ENCODE results near the gene SVEP1. TPM values are rescaled to one million over a fixed set of nuclear protein-coding genes. Genes with fewer than 3 reads are reported as not detected.

The SVEP1 gene
- polyA plus RNA-seq, 1 of the 3 experiments (the other 2 are of a cell fraction) = 0.10 TPM

- no peak overlapping the region for H2AFZ ChIP-seq (ENCODE audit: low read depth)
- no peaks in the 10 kb centered on the region for H3K27me3 ChIP-seq (ENCODE audit: insufficient read depth)
- POLR2A ChIA-PET = no interaction called here
- no peak overlapping the region for H3K4me2 ChIP-seq
- no peak overlapping the region for H3K27ac ChIP-seq (ENCODE audit: low read depth in 2 of 2, low read length in 1 of 2)
- no peaks in the 10 kb centered on the region for H3K36me3 ChIP-seq (replicated peaks in 1 of 2; ENCODE audit: control insufficient read depth in 1 of 2, insufficient read depth in 2 of 2, low read length in 1 of 2)
- H3K79me2 ChIP-seq (ENCODE audit: insufficient read depth) = no peaks in the 10 kb centered on the region
- H3K4me1 ChIP-seq (ENCODE audit: control insufficient read depth in 1 of 2, insufficient read depth in 2 of 2, low read depth in 1 of 2, low read length in 1 of 2) = no peaks in the 10 kb centered on the region
- 38% methylated on average over 2 of the region's 2 CpGs for WGBS (ENCODE audit: low lambda C conversion rate)
- H3K4me3 ChIP-seq (ENCODE audit: low read depth in 2 of 2, low read length in 1 of 2) = no peak overlapping the region
- H3F3A ChIP-seq (replicated peaks; ENCODE audit: insufficient read depth) = no peaks in the 10 kb centered on the region
- no peak for TF ChIP-seq RFX5 (IDR thresholded peaks at IDR 0.05; ENCODE audit: low read length)
- TF ChIP-seq, protein P1, sequence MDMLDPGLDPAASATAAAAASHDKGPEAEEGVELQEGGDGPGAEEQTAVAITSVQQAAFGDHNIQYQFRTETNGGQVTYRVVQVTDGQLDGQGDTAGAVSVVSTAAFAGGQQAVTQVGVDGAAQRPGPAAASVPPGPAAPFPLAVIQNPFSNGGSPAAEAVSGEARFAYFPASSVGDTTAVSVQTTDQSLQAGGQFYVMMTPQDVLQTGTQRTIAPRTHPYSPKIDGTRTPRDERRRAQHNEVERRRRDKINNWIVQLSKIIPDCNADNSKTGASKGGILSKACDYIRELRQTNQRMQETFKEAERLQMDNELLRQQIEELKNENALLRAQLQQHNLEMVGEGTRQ (IDR thresholded peaks at IDR 0.05; ENCODE audit: borderline replicate concordance, low read depth, low read length) = no peak
- H3K9me2 ChIP-seq = no peaks in the 10 kb centered on the region
- DNase-seq = no peak
- H3K9me3 ChIP-seq = no peaks in the 10 kb centered on the region
- CTCF ChIA-PET = no interaction called here
- H4K20me1 ChIP-seq (ENCODE audit: insufficient read depth) = no peaks in the 10 kb centered on the region
- no peak overlapping the region for H3K9ac ChIP-seq
These were observed 17.7 kb downstream of the SVEP1 start for GRCh38 chr9:110561826-110562225.

DNA sequence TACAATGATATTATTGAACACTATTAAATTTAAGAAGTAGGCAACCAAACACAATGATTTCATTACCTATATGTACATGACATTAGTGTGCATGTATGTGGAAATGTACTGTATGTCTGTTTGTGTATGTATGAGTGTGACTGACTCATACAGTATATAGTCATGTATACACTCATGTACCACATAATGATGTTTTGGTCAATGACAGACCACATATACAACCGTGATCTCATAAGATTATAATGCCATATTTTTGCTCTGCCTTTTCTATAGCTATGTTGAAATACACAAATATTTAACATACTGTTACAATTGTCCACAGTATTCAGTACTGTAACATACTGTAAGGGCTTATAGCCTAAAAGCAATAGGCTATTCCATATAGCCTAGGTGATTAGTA lies 19.7 kb downstream of the SVEP1 start:
- ChIA-PET CTCF (interaction anchor here (0.5 to 1.5 kb wide), 2 partner anchors 47 to 62 kb away, joined by 3 read pairs; no protein-coding TSS in a partner anchor), POLR2A (no interaction called here)
- 19% methylated on average over 1 of the region's 1 CpG for WGBS (ENCODE audit: low lambda C conversion rate)
- no peaks in the 10 kb centered on the region for H3K9me3 ChIP-seq
- no peaks in the 10 kb centered on the region for H3K27me3 ChIP-seq (ENCODE audit: insufficient read depth)
- no peak overlapping the region for H3K4me3 ChIP-seq (ENCODE audit: low read depth in 2 of 2, low read length in 1 of 2)
- H4K20me1 ChIP-seq (ENCODE audit: insufficient read depth) = no peaks in the 10 kb centered on the region
- H3K4me1 ChIP-seq (ENCODE audit: control insufficient read depth in 1 of 2, insufficient read depth in 2 of 2, low read depth in 1 of 2, low read length in 1 of 2) = no peaks in the 10 kb centered on the region
- DNase-seq = no peak
- no peaks in the 10 kb centered on the region for H3F3A ChIP-seq (replicated peaks; ENCODE audit: insufficient read depth)
- no peaks in the 10 kb centered on the region for H3K79me2 ChIP-seq (ENCODE audit: insufficient read depth)
- no peak overlapping the region for H3K9ac ChIP-seq
- no peak overlapping the region for H2AFZ ChIP-seq (ENCODE audit: low read depth)
- H3K4me2 ChIP-seq = no peak overlapping the region
- H3K9me2 ChIP-seq = no peaks in the 10 kb centered on the region
- H3K27ac ChIP-seq (ENCODE audit: low read depth in 2 of 2, low read length in 1 of 2) = no peak overlapping the region
- TF ChIP-seq TEAD4 (IDR thresholded peaks at IDR 0.05; ENCODE audit: borderline replicate concordance, insufficient read depth) (no peak), NFIC (IDR thresholded peaks at IDR 0.05; ENCODE audit: borderline replicate concordance) (no peak), TAF1 (IDR thresholded peaks at IDR 0.05; ENCODE audit: borderline replicate concordance, low read depth, low read length) (no peak), RAD21 (IDR thresholded peaks at IDR 0.05; ENCODE audit: low read length) (no peak), POLR2AphosphoS5 (IDR thresholded peaks at IDR 0.05; ENCODE audit: low read depth, low read length) (no peak), EZH2phosphoT487 (IDR thresholded peaks at IDR 0.05; ENCODE audit: borderline replicate concordance, low read depth) (no peak), ELF1 (IDR thresholded peaks at IDR 0.05) (no peak), RFX5 (IDR thresholded peaks at IDR 0.05; ENCODE audit: low read length) (no peak), JUND (IDR thresholded peaks at IDR 0.05) (no peak), RCOR1 (IDR thresholded peaks at IDR 0.05; ENCODE audit: low read length) (no peak), USF1 (IDR thresholded peaks at IDR 0.05; ENCODE audit: borderline replicate concordance, low read depth) (no peak), SMC3 (IDR thresholded peaks at IDR 0.05; ENCODE audit: low read depth, low read length) (no peak), TCF12 (IDR thresholded peaks at IDR 0.05) (no peak)
- TF ChIP-seq, protein P2, sequence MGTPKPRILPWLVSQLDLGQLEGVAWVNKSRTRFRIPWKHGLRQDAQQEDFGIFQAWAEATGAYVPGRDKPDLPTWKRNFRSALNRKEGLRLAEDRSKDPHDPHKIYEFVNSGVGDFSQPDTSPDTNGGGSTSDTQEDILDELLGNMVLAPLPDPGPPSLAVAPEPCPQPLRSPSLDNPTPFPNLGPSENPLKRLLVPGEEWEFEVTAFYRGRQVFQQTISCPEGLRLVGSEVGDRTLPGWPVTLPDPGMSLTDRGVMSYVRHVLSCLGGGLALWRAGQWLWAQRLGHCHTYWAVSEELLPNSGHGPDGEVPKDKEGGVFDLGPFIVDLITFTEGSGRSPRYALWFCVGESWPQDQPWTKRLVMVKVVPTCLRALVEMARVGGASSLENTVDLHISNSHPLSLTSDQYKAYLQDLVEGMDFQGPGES (IDR thresholded peaks at IDR 0.05; ENCODE audit: low read depth, low read length) = no peak
- TF ChIP-seq, protein P1 (IDR thresholded peaks at IDR 0.05; ENCODE audit: borderline replicate concordance, low read depth, low read length) = no peak
- TF ChIP-seq, protein P3, sequence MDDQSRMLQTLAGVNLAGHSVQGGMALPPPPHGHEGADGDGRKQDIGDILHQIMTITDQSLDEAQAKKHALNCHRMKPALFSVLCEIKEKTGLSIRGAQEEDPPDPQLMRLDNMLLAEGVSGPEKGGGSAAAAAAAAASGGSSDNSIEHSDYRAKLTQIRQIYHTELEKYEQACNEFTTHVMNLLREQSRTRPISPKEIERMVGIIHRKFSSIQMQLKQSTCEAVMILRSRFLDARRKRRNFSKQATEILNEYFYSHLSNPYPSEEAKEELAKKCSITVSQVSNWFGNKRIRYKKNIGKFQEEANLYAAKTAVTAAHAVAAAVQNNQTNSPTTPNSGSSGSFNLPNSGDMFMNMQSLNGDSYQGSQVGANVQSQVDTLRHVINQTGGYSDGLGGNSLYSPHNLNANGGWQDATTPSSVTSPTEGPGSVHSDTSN (IDR thresholded peaks at IDR 0.05) = no peak
- H3K36me3 ChIP-seq (replicated peaks in 1 of 2; ENCODE audit: control insufficient read depth in 1 of 2, insufficient read depth in 2 of 2, low read length in 1 of 2) = no peaks in the 10 kb centered on the region

All from SK-N-SH (cell line).